Calu3 (cell line): ENCODE results near the gene HMCN2. TPM values are rescaled to one million over a fixed set of nuclear protein-coding genes. Genes with fewer than 3 reads are reported as not detected.

Experiments used
- BruUV-seq: library from RNA; stranded (reverse); fragments of 400-500 nt; replicated peaks from 2 replicates; lab custom pipeline; 2021; lab: Mats Ljungman, UMichigan
- CTCF ChIA-PET: fragments of 300-600 bp; sonication (Branson Sonifier 250); formaldehyde crosslinking; loops from one replicate; lab custom pipeline; 2022; ENCODE audit warnings: antibody characterized with exemption; lab: Charles Lee
- DNase-seq: peaks from one replicate; pipeline ENCODE4 v3.0.0; 2022
- H3K27ac Mint-ChIP-seq: one replicate; pipeline ENCODE4 v1.8.0; 2022; ENCODE audit warnings: mixed read lengths; ENCODE audit not compliant: unreplicated experiment
- H3K27me3 Mint-ChIP-seq: one replicate; pipeline ENCODE4 v1.8.0; 2022; ENCODE audit warnings: mixed read lengths; ENCODE audit not compliant: unreplicated experiment
- H3K36me3 Mint-ChIP-seq: one replicate; pipeline ENCODE4 v1.8.0; 2022; ENCODE audit warnings: mild to moderate bottlenecking, moderate library complexity, mixed read lengths; ENCODE audit not compliant: insufficient read depth, unreplicated experiment
- H3K4me1 Mint-ChIP-seq: one replicate; pipeline ENCODE4 v1.8.0; 2022; ENCODE audit warnings: mild to moderate bottlenecking, low read depth, mixed read lengths; ENCODE audit not compliant: unreplicated experiment
- H3K4me3 Mint-ChIP-seq: one replicate; pipeline ENCODE4 v1.8.0; 2022; ENCODE audit warnings: mild to moderate bottlenecking, low read depth, moderate library complexity, mixed read lengths; ENCODE audit not compliant: unreplicated experiment
- H3K9me3 Mint-ChIP-seq: one replicate; pipeline ENCODE4 v1.8.0; 2022; ENCODE audit warnings: low read depth, mixed read lengths; ENCODE audit not compliant: unreplicated experiment
- intact Hi-C: fragments of 100-400 bp; cut with micrococcal nuclease; formaldehyde crosslinking; loops from one replicate; pipeline ENCODE4 v1.10.0; 2022; ENCODE audit not compliant: unreplicated experiment
- total RNA-seq: library from RNA; stranded (reverse); gene quantifications from 2 replicates; pipeline ENCODE4 v1.2.3, GENCODE V29; 2022
- TF ChIP-seq, protein P1 (sequence below): fragments of 200-600 bp; IDR thresholded peaks from one replicate; pipeline ENCODE4 v1.8.0; 2022; ENCODE audit warnings: antibody characterized with exemption; ENCODE audit not compliant: unreplicated experiment

HMCN2 gene
- total RNA-seq, 1 experiment from 2014 or later: not detected

DNA sequence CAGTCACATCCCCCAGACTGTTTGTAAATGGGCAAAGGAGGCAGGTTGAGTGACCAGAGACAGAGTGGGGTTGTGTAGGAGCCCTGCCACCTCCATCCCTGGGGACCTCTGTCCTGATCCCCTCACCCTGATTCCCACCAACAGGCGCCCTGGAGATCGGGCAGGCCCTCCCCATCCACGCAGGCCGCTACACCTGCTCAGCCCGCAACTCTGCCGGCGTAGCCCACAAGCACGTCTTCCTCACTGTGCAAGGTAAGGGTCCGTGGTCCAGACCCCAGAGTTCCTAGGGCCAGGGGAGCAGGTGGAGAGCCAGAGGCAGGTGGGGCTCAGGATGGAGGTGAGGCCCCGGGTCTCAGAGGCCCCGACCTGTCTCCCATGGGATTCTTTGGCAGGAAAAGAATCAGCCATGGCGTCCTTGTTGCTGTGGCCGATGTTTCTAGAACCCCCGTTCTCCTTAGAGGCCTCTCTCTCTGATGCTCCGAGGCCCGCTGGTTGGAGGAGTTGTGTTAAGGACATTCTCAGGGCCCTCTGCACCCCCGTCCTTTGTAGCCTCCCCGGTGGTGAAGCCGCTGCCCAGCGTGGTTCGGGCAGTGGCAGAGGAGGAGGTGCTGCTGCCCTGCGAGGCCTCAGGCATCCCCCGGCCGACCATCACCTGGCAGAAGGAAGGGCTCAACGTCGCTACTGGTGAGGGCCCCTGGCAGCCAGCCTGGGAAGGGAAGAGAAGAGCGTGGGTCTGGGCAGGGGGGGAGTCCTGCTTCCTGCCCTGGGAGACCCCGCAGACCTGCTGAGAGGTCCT lies 137.3 kb downstream of the HMCN2 start:
- Mint-ChIP-seq H3K36me3 (no peaks in the 10 kb centered on the region), H3K4me3 (no peak overlapping the region)

DNA sequence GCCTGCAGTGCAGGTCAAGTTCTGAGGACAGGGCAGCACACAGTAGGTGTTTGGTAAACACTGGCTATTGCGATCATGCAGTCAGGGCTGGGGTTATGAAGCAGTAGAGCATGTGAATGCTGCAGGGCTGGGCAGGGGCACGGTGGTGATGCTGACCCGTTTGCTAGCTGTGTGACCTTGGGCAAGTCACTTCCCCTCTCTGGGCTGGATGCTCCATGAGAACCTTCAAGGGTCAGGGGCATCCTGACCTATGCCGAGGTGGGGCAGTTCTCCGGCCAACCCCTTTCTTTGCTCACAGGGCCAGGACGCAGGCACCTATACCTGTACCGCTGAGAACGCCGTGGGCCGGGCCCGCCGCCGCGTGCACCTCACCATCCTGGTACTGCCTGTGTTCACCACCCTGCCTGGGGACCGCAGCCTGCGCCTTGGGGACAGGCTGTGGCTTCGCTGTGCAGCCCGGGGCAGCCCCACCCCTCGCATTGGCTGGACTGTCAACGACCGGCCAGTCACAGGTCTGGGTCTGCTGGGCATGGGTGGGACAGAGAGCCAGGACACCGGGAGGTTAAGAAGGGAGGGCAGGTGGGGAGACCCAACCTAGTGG lies 140.2 kb downstream of the HMCN2 start:
- H3K27ac Mint-ChIP-seq: no peak overlapping the region
- H3K4me3 Mint-ChIP-seq: no peak overlapping the region
- DNase-seq: no peak
- no peaks in the 10 kb centered on the region for H3K9me3 Mint-ChIP-seq
- intact Hi-C loops: no loop called here
- H3K4me1 Mint-ChIP-seq: no peaks in the 10 kb centered on the region
- no TSS peak for BruUV-seq
- CTCF ChIA-PET: no interaction called here
- TF ChIP-seq, protein P1, sequence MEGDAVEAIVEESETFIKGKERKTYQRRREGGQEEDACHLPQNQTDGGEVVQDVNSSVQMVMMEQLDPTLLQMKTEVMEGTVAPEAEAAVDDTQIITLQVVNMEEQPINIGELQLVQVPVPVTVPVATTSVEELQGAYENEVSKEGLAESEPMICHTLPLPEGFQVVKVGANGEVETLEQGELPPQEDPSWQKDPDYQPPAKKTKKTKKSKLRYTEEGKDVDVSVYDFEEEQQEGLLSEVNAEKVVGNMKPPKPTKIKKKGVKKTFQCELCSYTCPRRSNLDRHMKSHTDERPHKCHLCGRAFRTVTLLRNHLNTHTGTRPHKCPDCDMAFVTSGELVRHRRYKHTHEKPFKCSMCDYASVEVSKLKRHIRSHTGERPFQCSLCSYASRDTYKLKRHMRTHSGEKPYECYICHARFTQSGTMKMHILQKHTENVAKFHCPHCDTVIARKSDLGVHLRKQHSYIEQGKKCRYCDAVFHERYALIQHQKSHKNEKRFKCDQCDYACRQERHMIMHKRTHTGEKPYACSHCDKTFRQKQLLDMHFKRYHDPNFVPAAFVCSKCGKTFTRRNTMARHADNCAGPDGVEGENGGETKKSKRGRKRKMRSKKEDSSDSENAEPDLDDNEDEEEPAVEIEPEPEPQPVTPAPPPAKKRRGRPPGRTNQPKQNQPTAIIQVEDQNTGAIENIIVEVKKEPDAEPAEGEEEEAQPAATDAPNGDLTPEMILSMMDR: no peak
- peaks cover 12% of the 10 kb centered on the region for H3K27me3 Mint-ChIP-seq
- H3K36me3 Mint-ChIP-seq: no peaks in the 10 kb centered on the region

More for the DNA sequence above, 137.3 kb downstream of the HMCN2 start:
- TF ChIP-seq, protein P1: no peak
- DNase-seq: no peak
- no TSS peak for BruUV-seq
- Mint-ChIP-seq H3K9me3 (no peaks in the 10 kb centered on the region), H3K27me3 (peaks cover 12% of the 10 kb centered on the region), H3K4me1 (no peaks in the 10 kb centered on the region), H3K27ac (no peak overlapping the region)
- CTCF ChIA-PET: no interaction called here
- intact Hi-C loops: no loop called here

DNA sequence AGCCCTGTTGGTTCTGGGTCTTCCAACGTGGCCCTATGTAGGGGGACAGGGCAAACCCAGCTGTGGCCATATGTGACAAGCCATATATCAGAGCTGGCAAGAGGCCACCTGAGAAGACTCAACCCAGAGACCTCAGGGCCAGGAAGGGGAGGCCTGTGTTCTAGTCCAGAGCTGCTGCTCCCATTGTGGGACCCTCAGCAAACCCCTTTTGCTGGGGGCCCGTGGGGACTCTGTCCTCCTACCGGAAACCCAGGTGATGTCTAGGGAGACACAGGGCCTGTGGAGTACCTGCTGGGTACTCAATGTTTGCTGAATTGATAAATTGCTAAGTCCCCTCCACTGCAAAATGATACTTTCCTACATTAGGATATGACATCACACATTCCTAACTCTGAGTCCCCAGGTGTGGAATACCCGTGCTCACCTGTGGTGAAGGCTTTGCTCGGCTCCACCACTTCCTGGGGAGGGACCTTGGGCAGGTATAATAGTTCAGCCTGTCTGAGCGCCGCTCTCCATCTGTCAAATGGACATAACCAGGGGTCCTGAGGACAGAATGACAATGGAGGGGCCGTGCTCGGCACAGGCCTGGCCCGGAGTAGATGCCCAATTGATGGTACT lies 140.8 kb downstream of the HMCN2 start:
- H3K4me1 Mint-ChIP-seq: no peaks in the 10 kb centered on the region
- TF ChIP-seq, protein P1: no peak
- H3K36me3 Mint-ChIP-seq: no peaks in the 10 kb centered on the region
- H3K27ac Mint-ChIP-seq: no peak overlapping the region
- intact Hi-C loops: no loop called here
- no peak overlapping the region for H3K4me3 Mint-ChIP-seq
- no peaks in the 10 kb centered on the region for H3K9me3 Mint-ChIP-seq
- no peak for DNase-seq
- no TSS peak for BruUV-seq
- peaks cover 12% of the 10 kb centered on the region for H3K27me3 Mint-ChIP-seq
- CTCF ChIA-PET: no interaction called here

DNA sequence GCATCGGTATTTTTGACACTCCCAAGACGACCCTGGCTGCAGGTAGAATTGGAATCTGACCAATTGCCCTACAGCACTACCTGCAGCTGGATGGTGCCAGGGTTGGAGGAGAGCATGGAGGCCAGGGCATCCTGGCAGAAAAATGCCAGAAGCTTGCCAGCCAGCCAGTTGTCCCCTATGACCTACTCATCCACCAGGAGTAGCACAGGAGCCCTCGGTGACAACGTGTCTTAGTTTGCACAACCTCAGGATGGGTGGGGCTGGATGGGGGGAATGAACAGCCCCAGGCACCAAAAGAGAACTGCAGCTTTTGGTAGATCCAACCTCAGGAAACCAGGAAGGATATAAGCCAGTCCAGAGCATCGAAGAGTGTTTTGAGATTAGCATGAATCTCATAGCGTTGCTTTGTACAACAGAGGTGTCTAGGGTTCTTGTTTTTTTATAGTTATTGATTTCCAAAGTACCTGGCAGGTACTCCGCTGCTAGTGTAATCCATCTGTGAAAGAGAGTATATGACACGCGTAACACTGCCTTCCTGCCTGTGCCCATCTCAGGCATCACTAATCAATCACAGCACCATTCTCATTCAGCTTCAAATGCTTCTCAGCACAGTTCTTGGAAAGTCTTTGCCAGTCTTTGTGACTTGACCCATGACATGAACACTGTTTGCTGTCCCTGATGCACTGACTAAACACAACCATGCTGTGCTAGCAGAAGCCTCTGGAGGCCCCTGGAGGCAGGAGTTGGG lies 142.5 kb downstream of the HMCN2 start:
- no peaks in the 10 kb centered on the region for H3K4me1 Mint-ChIP-seq

More for the DNA sequence above, 142.5 kb downstream of the HMCN2 start:
- Mint-ChIP-seq H3K9me3 (no peaks in the 10 kb centered on the region), H3K36me3 (no peaks in the 10 kb centered on the region), H3K27me3 (no peaks in the 10 kb centered on the region), H3K4me3 (no peak overlapping the region), H3K27ac (no peak overlapping the region)
- no peak for DNase-seq
- TF ChIP-seq, protein P1: no peak
- intact Hi-C loops: no loop called here
- CTCF ChIA-PET: no interaction called here
- no TSS peak for BruUV-seq
